K562 treated with DMSO at 1 percent for 48 hours (cell line): ENCODE data around the gene AGAP3. TPM values are rescaled to one million over a fixed set of nuclear protein-coding genes. Genes with fewer than 3 reads are reported as not detected.

Experiments used
- total RNA-seq: library from RNA; unstranded; fragments of 300-600 nt; gene quantifications from 2 replicates; pipeline ENCODE4 v1.2.3, GENCODE V29; 2022; ENCODE audit warnings: low replicate concordance; ENCODE audit errors: extremely low read depth

The AGAP3 gene
- not detected in 2 replicates for total RNA-seq

DNA sequence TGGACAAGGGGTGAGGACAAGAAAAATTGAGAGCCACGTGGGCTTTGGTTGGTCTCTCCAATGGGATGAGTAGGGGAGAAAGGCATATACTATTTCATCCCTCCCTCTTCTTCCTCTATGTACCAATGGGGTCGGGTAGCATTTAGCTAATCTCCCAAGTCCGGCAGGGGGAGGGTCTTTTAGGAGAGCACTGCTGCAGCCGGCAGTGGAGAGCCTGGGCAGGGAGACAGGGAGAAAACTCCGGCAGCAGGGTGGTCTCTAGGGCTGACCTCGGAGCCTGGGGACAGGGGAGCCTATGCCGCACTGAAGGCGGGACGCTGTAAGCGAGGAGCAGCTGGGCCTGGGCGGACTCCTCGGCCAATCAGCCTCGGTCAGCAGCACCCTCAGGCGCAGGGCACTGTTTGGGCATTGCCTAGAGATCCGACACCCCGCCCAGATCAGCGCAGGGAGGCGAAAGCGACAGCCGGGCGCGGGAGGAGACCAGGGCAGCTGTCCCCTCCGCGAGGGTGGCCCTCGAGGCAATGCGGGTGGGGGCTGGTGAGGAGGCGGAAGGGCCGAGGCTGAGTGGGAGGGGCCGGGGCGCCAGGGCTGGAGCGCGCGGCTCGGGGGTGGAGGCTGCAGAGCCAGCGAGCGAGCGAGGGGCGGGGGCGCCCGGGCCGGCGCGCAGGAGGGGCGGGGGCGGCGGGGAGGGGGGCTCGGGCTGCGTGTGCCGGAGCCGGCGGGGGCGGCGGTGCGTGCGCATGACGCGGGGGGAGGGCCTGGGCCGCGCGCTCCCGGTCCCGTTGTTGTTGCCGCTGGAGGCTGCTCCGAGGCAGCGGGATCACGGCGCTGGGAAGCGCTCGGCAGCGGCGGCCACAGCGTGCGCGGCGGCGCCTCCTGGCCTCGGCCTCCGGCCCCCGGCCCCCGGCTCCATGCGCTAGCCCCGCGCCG is at the start of gene AGAP3:
TSS of gene AGAP3 (plus strand) at position 785 of the 930 bp plus-strand sequence. CDS start 267 bp downstream, outside the sequence.

GRCh38 chr7:151047976-151048815 is 38.1 kb upstream of the AGAP3 start, which contains the start of gene ASIC3:
ASIC3 (plus strand) TSS chr7:151048531; CDS start chr7:151048886, 355 bp downstream.

GRCh38 chr7:151057506-151057988 is 28.7 kb upstream of the AGAP3 start, which contains the start of gene CDK5:
CDK5 (minus strand) TSS chr7:151057897; CDS start chr7:151057848, 49 bp downstream.

GRCh38 chr7:151059367-151060112 is 26.7 kb upstream of the AGAP3 start, which contains the start of gene SLC4A2:
SLC4A2 (plus strand) TSS chr7:151059589; CDS start chr7:151061988, 2,399 bp downstream.

DNA sequence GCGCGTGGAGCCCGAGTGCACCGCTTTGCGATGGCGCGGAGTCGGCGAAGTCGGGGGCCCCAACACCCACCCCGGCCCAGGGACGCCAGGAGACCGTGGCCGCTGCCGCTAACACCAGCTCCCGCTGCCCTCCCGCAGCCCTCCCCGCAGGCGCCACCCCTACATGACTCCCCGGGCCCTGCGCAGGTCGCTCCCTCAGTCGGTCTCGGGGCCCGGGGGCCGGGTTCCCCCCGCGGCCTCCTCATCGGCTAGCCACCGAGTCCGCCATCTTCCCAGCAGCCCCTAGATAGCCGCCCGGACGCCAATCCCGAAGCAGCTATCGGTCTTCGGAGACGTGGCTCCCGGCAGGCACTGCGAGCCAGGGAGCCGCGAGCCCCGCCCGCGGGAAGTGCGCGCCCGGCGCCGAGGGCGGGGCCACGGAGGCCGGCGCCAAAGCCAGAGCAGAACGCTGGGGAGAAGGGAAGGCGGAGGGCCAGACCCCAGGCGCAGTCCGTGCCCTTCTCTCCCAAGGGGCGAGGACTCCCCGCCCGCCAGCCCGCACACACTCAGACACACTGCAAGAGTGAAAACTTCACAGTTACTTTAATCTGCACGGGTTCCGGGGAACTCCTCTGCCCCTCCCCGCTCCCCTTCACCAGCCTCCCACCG is 5.6 kb upstream of the AGAP3 start, which contains the start of gene FASTK:
TSS of gene FASTK (minus strand) at position 288 of the 648 bp plus-strand sequence. CDS start at position 245, 43 bp downstream.

GRCh38 chr7:151083071-151083823 is 3.0 kb upstream of the AGAP3 start, which contains the start of gene TMUB1:
TMUB1 (minus strand) TSS chr7:151083493; CDS start chr7:151082563, 930 bp downstream.

DNA sequence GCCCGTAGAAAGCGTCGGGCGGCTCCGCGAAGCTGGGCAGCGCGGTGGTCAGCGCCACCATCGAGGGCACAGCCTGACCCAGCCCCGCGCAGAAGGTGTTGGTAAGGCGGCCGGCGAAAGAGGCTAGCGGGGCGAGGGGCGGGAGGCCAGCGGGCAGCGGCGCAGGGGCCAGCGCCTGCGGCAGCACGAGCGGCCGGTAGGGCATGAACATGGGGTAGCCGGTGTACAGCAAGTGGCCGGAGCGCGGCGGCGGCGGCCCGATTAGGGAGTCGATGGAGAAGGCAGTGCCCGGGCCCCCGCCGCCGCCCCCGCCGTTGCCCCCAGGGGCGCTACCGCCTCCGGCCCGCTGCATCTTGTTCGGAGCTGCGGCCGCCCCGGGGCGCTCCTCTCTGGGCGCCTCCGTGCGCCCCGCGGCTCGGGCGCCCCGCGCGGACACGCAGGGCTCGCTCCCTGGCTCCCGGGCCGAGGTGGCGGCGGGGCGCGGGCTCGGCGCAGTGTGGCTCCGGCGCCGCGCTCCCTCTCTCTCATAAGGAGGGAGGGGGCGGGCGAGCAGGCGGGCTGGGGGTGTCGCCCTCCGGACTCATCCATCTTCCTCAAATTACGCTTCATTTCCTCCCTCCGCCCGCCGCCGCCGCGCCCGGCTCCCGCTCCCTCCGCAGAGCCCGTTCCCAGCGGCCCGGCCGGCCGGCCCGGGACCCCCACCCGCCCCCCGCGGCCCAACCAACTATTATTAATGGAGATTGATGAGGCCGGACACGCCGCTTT is 81.1 kb downstream of the AGAP3 start, which contains the start of gene GBX1:
TSS of gene GBX1 (minus strand) at position 498 of the 765 bp plus-strand sequence. CDS start at position 352, 146 bp downstream.

GRCh38 chr7:151186640-151187408 is 100.5 kb downstream of the AGAP3 start, which contains the start of gene ASB10:
ASB10 (minus strand) TSS chr7:151187250; CDS start chr7:151187130, 120 bp downstream.

Other genes starting within 250 kb of the AGAP3 start
- gene AOC1, start 234.0 kb upstream of the AGAP3 start, total RNA-seq = not detected in 2 replicates
- gene KCNH2, start 108.2 kb upstream of the AGAP3 start, total RNA-seq = not detected in 2 replicates
- gene NOS3, start 95.5 kb upstream of the AGAP3 start, total RNA-seq = not detected in 2 replicates
- gene ATG9B, start 62.0 kb upstream of the AGAP3 start, total RNA-seq = not detected in 2 replicates
- gene ABCB8, start 58.0 kb upstream of the AGAP3 start, total RNA-seq = not detected in 2 replicates
- gene ASIC3, start 37.9 kb upstream of the AGAP3 start, total RNA-seq = not detected in 2 replicates
- gene CDK5, start 28.6 kb upstream of the AGAP3 start, total RNA-seq = not detected in 2 replicates
- gene SLC4A2, start 26.9 kb upstream of the AGAP3 start, total RNA-seq = 232 TPM in 1 of 2 replicates, not detected in the other
- not detected in 2 replicates for gene FASTK, start 5.7 kb upstream of the AGAP3 start, total RNA-seq
- not detected in 2 replicates for gene TMUB1, start 3.0 kb upstream of the AGAP3 start, total RNA-seq
- gene GBX1, start 81.2 kb downstream of the AGAP3 start, total RNA-seq = not detected in 2 replicates
- gene ASB10, start 100.8 kb downstream of the AGAP3 start, total RNA-seq = not detected in 2 replicates
- gene H2BK1, start 124.0 kb downstream of the AGAP3 start, total RNA-seq = not detected in 2 replicates
- gene ABCF2, start 140.7 kb downstream of the AGAP3 start, total RNA-seq = not detected in 2 replicates
- not detected in 2 replicates for gene CHPF2, start 146.0 kb downstream of the AGAP3 start, total RNA-seq
- not detected in 2 replicates for gene SMARCD3, start 162.2 kb downstream of the AGAP3 start, total RNA-seq